SK-N-SH (cell line): ENCODE results near the gene OR6V1. TPM values are rescaled to one million over a fixed set of nuclear protein-coding genes. Genes with fewer than 3 reads are reported as not detected.

Source experiments
- CTCF ChIA-PET: fragments of 300-600, 350-600 bp; formaldehyde crosslinking; extraction: SDS; loops from one replicate; lab custom pipeline; 2021; lab: Yijun Ruan, JAX
- POLR2A ChIA-PET: fragments of 350-600 bp; sonication (Branson Sonifier 250); formaldehyde crosslinking; extraction: SDS; loops from one replicate; lab custom pipeline; 2020; ENCODE audit warnings: antibody characterized with exemption, inconsistent platforms; lab: Yijun Ruan, JAX
- DNase-seq: peaks from one replicate; pipeline ENCODE4 v3.0.0; 2012
- H2AFZ ChIP-seq: fragments of 200-600 bp; sonication (generic); 2 replicates; pipeline ENCODE4 v1.8.1; 2016; ENCODE audit warnings: antibody characterized with exemption, mild to moderate bottlenecking, low read depth
- H3F3A ChIP-seq: fragments of 200-600 bp; sonication (generic); replicated peaks from 2 replicates; pipeline ENCODE3; 2016; ENCODE audit warnings: antibody characterized with exemption, mild to moderate bottlenecking; ENCODE audit not compliant: insufficient read depth
- H3K27ac ChIP-seq, 2 experiments: fragments of 200-500 bp in 1 of 2; fragments of 200-600 bp in 1 of 2; sonication (Bioruptor generic) in 1 of 2; sonication (generic), shearing (Covaris generic) in 1 of 2; 2 replicates each; pipeline versions ENCODE4 v1.5.1 to v1.6.1; 2014 to 2016; ENCODE audit warnings: low read depth in 2 of 2, inconsistent platforms in 1 of 2, low read length in 1 of 2, mild to moderate bottlenecking in 1 of 2, mixed read lengths in 1 of 2
- H3K27me3 ChIP-seq: fragments of 200-600 bp; sonication (generic), shearing (Covaris generic); 2 replicates; pipeline ENCODE4 v1.6.1; 2016; ENCODE audit warnings: mixed run types; ENCODE audit not compliant: insufficient read depth
- H3K36me3 ChIP-seq, 2 experiments: fragments of 200-500 bp in 1 of 2; fragments of 200-600 bp in 1 of 2; sonication (Bioruptor generic) in 1 of 2; sonication (generic) in 1 of 2; replicated peaks in 1 of 2; 2 replicates each; pipeline versions ENCODE3 to v1.5.1; 2014 to 2016; ENCODE audit warnings: low read length in 1 of 2, mild to moderate bottlenecking in 1 of 2; ENCODE audit not compliant: insufficient read depth in 2 of 2, control insufficient read depth in 1 of 2
- H3K4me1 ChIP-seq, 2 experiments: fragments of 200-500 bp in 1 of 2; fragments of 200-600 bp in 1 of 2; sonication (Bioruptor generic) in 1 of 2; sonication (generic), shearing (Covaris generic) in 1 of 2; 2 replicates each; pipeline versions ENCODE4 v1.5.1 to v1.6.1; 2014 to 2016; ENCODE audit warnings: low read depth in 1 of 2, low read length in 1 of 2, mixed run types in 1 of 2; ENCODE audit not compliant: insufficient read depth in 2 of 2, control insufficient read depth in 1 of 2
- H3K4me2 ChIP-seq: fragments of 200-600 bp; sonication (generic), shearing (Covaris generic); 2 replicates; pipeline ENCODE4 v1.6.1; 2017; ENCODE audit warnings: mixed run types
- H3K4me3 ChIP-seq, 2 experiments: fragments of 200-500 bp in 1 of 2; fragments of 200-600 bp in 1 of 2; sonication (Bioruptor generic) in 1 of 2; sonication (generic), shearing (Covaris generic) in 1 of 2; 2 replicates each; pipeline versions ENCODE4 v1.5.1 to v1.8.1; 2014 to 2016; ENCODE audit warnings: low read depth in 2 of 2, inconsistent platforms in 1 of 2, low read length in 1 of 2, mild to moderate bottlenecking in 1 of 2, mixed read lengths in 1 of 2, moderate library complexity in 1 of 2
- H3K79me2 ChIP-seq: fragments of 200-600 bp; sonication (generic); 2 replicates; pipeline ENCODE4 v1.8.1; 2017; ENCODE audit warnings: mild to moderate bottlenecking; ENCODE audit not compliant: insufficient read depth
- H3K9ac ChIP-seq: fragments of 200-600 bp; sonication (generic); 2 replicates; pipeline ENCODE4 v1.6.1; 2017; ENCODE audit warnings: mixed run types
- H3K9me2 ChIP-seq: fragments of 200-600 bp; sonication (generic); 2 replicates; pipeline ENCODE4 v1.6.1; 2017; ENCODE audit warnings: mixed run types
- H3K9me3 ChIP-seq: fragments of 200-600 bp; sonication (generic); 2 replicates; pipeline ENCODE4 v1.6.1; 2017; ENCODE audit warnings: mixed run types, mild to moderate bottlenecking, moderate library complexity
- H4K20me1 ChIP-seq: fragments of 200-600 bp; sonication (generic); 2 replicates; pipeline ENCODE4 v1.6.1; 2017; ENCODE audit warnings: mild to moderate bottlenecking, mixed run types; ENCODE audit not compliant: insufficient read depth
- CHD2 ChIP-seq: fragments of 150-350 bp; IDR thresholded peaks from 2 replicates; pipeline ENCODE4 v1.6.1; 2018; ENCODE audit warnings: low read length; ENCODE audit not compliant: partially characterized antibody
- ELF1 ChIP-seq: IDR thresholded peaks from 2 replicates; pipeline ENCODE4 v1.4.0; 2012
- EZH2phosphoT487 ChIP-seq: fragments of 200-600 bp; sonication (generic); IDR thresholded peaks from 2 replicates; pipeline ENCODE4 v1.6.1; 2017; ENCODE audit warnings: low read depth, mixed run types, mild to moderate bottlenecking, antibody characterized with exemption, moderate library complexity, borderline replicate concordance
- FOSL2 ChIP-seq: IDR thresholded peaks from 2 replicates; pipeline ENCODE4 v1.4.0; 2012; ENCODE audit warnings: low read depth, mild to moderate bottlenecking, moderate library complexity, borderline replicate concordance
- FOXJ3 ChIP-seq: sonication (generic); formaldehyde crosslinking; IDR thresholded peaks from 2 replicates; pipeline ENCODE4 v1.5.1; 2020; ENCODE audit warnings: mild to moderate bottlenecking, missing genetic modification reagents
- FOXM1 ChIP-seq: IDR thresholded peaks from 2 replicates; pipeline ENCODE4 v1.4.0; 2012; ENCODE audit warnings: low read depth, mild to moderate bottlenecking
- IRF3 ChIP-seq: fragments of 150-350 bp; IDR thresholded peaks from 2 replicates; pipeline ENCODE4 v1.6.1; 2016; ENCODE audit warnings: mild to moderate bottlenecking, low read depth, low read length
- JUND ChIP-seq: IDR thresholded peaks from 2 replicates; pipeline ENCODE4 v1.4.0; 2012
- MEF2A ChIP-seq: IDR thresholded peaks from 2 replicates; pipeline ENCODE4 v1.4.0; 2012; ENCODE audit warnings: low read depth, borderline replicate concordance
- MXI1 ChIP-seq: IDR thresholded peaks from 2 replicates; pipeline ENCODE4 v1.6.1; 2012; ENCODE audit warnings: mild to moderate bottlenecking, low read depth, low read length, improper control_type of control experiment
- NFIC ChIP-seq: IDR thresholded peaks from 2 replicates; pipeline ENCODE4 v1.4.0; 2012; ENCODE audit warnings: borderline replicate concordance
- POLR2AphosphoS5 ChIP-seq: IDR thresholded peaks from 2 replicates; pipeline ENCODE4 v1.6.1; 2012; ENCODE audit warnings: low read depth, low read length
- RAD21 ChIP-seq: IDR thresholded peaks from 2 replicates; pipeline ENCODE4 v1.6.1; 2012; ENCODE audit warnings: mild to moderate bottlenecking, low read length
- RCOR1 ChIP-seq: fragments of 150-350 bp; IDR thresholded peaks from 2 replicates; pipeline ENCODE4 v1.6.1; 2017; ENCODE audit warnings: antibody characterized with exemption, low read length
- RXRA ChIP-seq: IDR thresholded peaks from 2 replicates; pipeline ENCODE4 v1.4.0; 2012; ENCODE audit warnings: low read depth, mild to moderate bottlenecking, borderline replicate concordance
- TAF1 ChIP-seq: IDR thresholded peaks from 2 replicates; pipeline ENCODE4 v1.6.1; 2012; ENCODE audit warnings: low read depth, mild to moderate bottlenecking, low read length, moderate library complexity, borderline replicate concordance
- TCF12 ChIP-seq: IDR thresholded peaks from 2 replicates; pipeline ENCODE4 v1.4.0; 2012
- TEAD4 ChIP-seq: IDR thresholded peaks from 2 replicates; pipeline ENCODE4 v1.4.0; 2012; ENCODE audit warnings: mild to moderate bottlenecking, borderline replicate concordance; ENCODE audit not compliant: insufficient read depth
- USF2 ChIP-seq: fragments of 150-350 bp; IDR thresholded peaks from 2 replicates; pipeline ENCODE4 v1.6.1; 2017; ENCODE audit warnings: antibody characterized with exemption, low read length, low read depth, borderline replicate concordance
- ZBTB33 ChIP-seq: IDR thresholded peaks from 2 replicates; pipeline ENCODE4 v1.4.0; 2012; ENCODE audit warnings: low read depth, borderline replicate concordance
- WGBS: methylation state at CpG from one replicate; pipeline ENCODE4 v1.1.6; 2017; ENCODE audit warnings: low lambda C conversion rate; 5-methylcytosine and 5-hydroxymethylcytosine counted together
- polyA plus RNA-seq, 3 experiments: library from polyadenylated mRNA; depleted of rRNA; stranded (reverse); fragments of >200 nt; gene quantifications; 2 replicates each; pipeline ENCODE4 v1.2.3, GENCODE V29; 2012

The OR6V1 gene
- polyA plus RNA-seq, 1 of the 3 experiments (the other 2 are of a cell fraction) = not detected

GRCh38 chr7:143042790-143043271, 9.3 kb upstream of the OR6V1 start (continued):
- TF ChIP-seq USF2 = no peak

- peak overlapping the region in 1 of 2 experiments; percentile 53; a peak in 2 of 4 replicates for H3K27ac ChIP-seq
- no peaks in the 10 kb centered on the region for H3K36me3 ChIP-seq
- no peaks in the 10 kb centered on the region for H3K9me2 ChIP-seq
- H2AFZ ChIP-seq = no peak overlapping the region
- H3K79me2 ChIP-seq = no peaks in the 10 kb centered on the region
- WGBS = 29% methylated on average over 2 of the region's 2 CpGs
- H3K27me3 ChIP-seq = no peaks in the 10 kb centered on the region
- CTCF ChIA-PET = interaction anchor here (1.8 kb wide), 2 partner anchors 36 to 40 kb away, joined by 8 read pairs; no protein-coding TSS in a partner anchor
- H3K9ac ChIP-seq = no peak overlapping the region
- no peak for TF ChIP-seq MEF2A
- TF ChIP-seq RCOR1 = no peak
- no peak for TF ChIP-seq CHD2
- no peak for TF ChIP-seq FOXJ3 (CRISPR knock-in tag)
- TF ChIP-seq TAF1 = no peak
- TF ChIP-seq POLR2AphosphoS5 = no peak
- TF ChIP-seq JUND = no peak
- TF ChIP-seq RXRA = no peak
- no peak for TF ChIP-seq RAD21
- no peak for TF ChIP-seq ZBTB33
- no peak for TF ChIP-seq FOSL2
- TF ChIP-seq FOXM1 = no peak
- no peak for TF ChIP-seq TEAD4
- no peak for TF ChIP-seq ELF1
- TF ChIP-seq IRF3 = no peak
- TF ChIP-seq NFIC = no peak
- TF ChIP-seq TCF12 = no peak
- no peak for TF ChIP-seq EZH2phosphoT487
- TF ChIP-seq MXI1 = no peak
- no peaks in the 10 kb centered on the region for H4K20me1 ChIP-seq
- no peak overlapping the region for H3K4me2 ChIP-seq
- POLR2A ChIA-PET = no interaction called here
- no peaks in the 10 kb centered on the region for H3F3A ChIP-seq
- no peak overlapping the region for H3K4me3 ChIP-seq
- 0 out of 4 replicates have a peak, but pooled peaks cover 0 to 5% of the 10 kb centered on the region in 2 experiments for H3K4me1 ChIP-seq
- no peaks in the 10 kb centered on the region for H3K9me3 ChIP-seq
- no peak for DNase-seq
Measured at GRCh38 chr7:143043391-143043790, 8.8 kb upstream of the OR6V1 start.
